NCI-H187 (cell line): Measurements from ENCODE around the gene ME3.

Source experiments
- DNase-seq, 2 experiments: peaks; one replicate each; lab custom pipeline; 2025; lab: John Stamatoyannopoulos, UW

ME3 gene

GRCh38 chr11:86672007-86672621 lies at the start of gene ME3:
Gene ME3 (minus strand): TSS chr11:86672616.
- peak; percentile 45 to 76 for DNase-seq

- no peak for DNase-seq
Measured at GRCh38 chr11:86722006-86722405, 49.6 kb upstream of the ME3 start.

- no peak for DNase-seq
Measured at GRCh38 chr11:86720546-86720945, 48.1 kb upstream of the ME3 start.

GRCh38 chr11:86719781-86720463 lies 47.5 kb upstream of the ME3 start:
- no peak for DNase-seq

GRCh38 chr11:86718999-86719398 lies 46.6 kb upstream of the ME3 start:
- no peak for DNase-seq

GRCh38 chr11:86718521-86718920 lies 46.1 kb upstream of the ME3 start:
- no peak for DNase-seq

- no peak for DNase-seq
Measured at GRCh38 chr11:86717817-86718501, 45.5 kb upstream of the ME3 start.

GRCh38 chr11:86715611-86716010 lies 43.2 kb upstream of the ME3 start:
- no peak for DNase-seq

- no peak for DNase-seq
Measured at GRCh38 chr11:86713552-86713951, 41.1 kb upstream of the ME3 start.

GRCh38 chr11:86710936-86711335 lies 38.5 kb upstream of the ME3 start:
- no peak for DNase-seq

- no peak for DNase-seq
Measured at GRCh38 chr11:86708669-86709068, 36.3 kb upstream of the ME3 start.

- DNase-seq = no peak
Measured at GRCh38 chr11:86706338-86707131, 34.1 kb upstream of the ME3 start.

- DNase-seq = no peak
Measured at GRCh38 chr11:86704710-86705109, 32.3 kb upstream of the ME3 start.

- no peak for DNase-seq
Measured at GRCh38 chr11:86703987-86704386, 31.6 kb upstream of the ME3 start.

- DNase-seq = no peak
Measured at GRCh38 chr11:86702220-86702983, 30.0 kb upstream of the ME3 start.

GRCh38 chr11:86699040-86699791 lies 26.8 kb upstream of the ME3 start:
- no peak for DNase-seq

- DNase-seq = no peak
Measured at GRCh38 chr11:86698639-86699038, 26.2 kb upstream of the ME3 start.

- DNase-seq = no peak
Measured at GRCh38 chr11:86696451-86696850, 24.0 kb upstream of the ME3 start.

- no peak for DNase-seq
Measured at GRCh38 chr11:86696004-86696403, 23.6 kb upstream of the ME3 start.

GRCh38 chr11:86695373-86695772 lies 23.0 kb upstream of the ME3 start:
- no peak for DNase-seq

GRCh38 chr11:86693518-86693917 lies 21.1 kb upstream of the ME3 start:
- DNase-seq = no peak
